Thyroid gland (tissue), 4 donors: ENCODE data around the gene FOXP1. TPM values are rescaled to one million over a fixed set of nuclear protein-coding genes. Genes with fewer than 3 reads are reported as not detected.

Experiments
- DNase-seq, 2 donors: peaks; one replicate each; pipeline ENCODE4 v3.0.0-alpha.2; 2019
- H3K27ac ChIP-seq, 3 donors: fragments of 200-600 bp; sonication (generic); 1 replicate in 2 of 3; 2 replicates in 1 of 3; pipeline ENCODE4 v1.5.1; 2016 to 2019; ENCODE audit warnings: mild to moderate bottlenecking in 1 of 3, moderate library complexity in 1 of 3
- H3K27me3 ChIP-seq: fragments of 200-600 bp; sonication (generic); one replicate; pipeline ENCODE4 v1.5.1; 2019
- H3K36me3 ChIP-seq, 2 donors: fragments of 200-600 bp; sonication (generic); one replicate each; pipeline ENCODE4 v1.5.1; 2016 to 2019
- H3K4me1 ChIP-seq, 2 donors: fragments of 200-600 bp; sonication (generic); one replicate each; pipeline ENCODE4 v1.5.1; 2017 to 2019
- H3K4me3 ChIP-seq, 3 donors: fragments of 200-600 bp; sonication (generic); replicated peaks in 1 of 3; 1 replicate in 2 of 3; 2 replicates in 1 of 3; pipeline ENCODE4 v1.5.1; 2016; ENCODE audit warnings: mild to moderate bottlenecking in 1 of 3
- H3K9me3 ChIP-seq: fragments of 200-600 bp; sonication (generic); one replicate; pipeline ENCODE4 v1.5.1; 2017
- POLR2A ChIP-seq, 2 donors: fragments of 450-650 bp; IDR thresholded peaks; one replicate each; pipeline ENCODE4 v1.6.1; 2017; ENCODE audit warnings: antibody characterized with exemption in 2 of 2, mild to moderate bottlenecking in 2 of 2, moderate library complexity in 1 of 2
- WGBS, 2 donors: methylation state at CpG; one replicate each; pipeline ENCODE4 v1.1.5; 2017; 5-methylcytosine and 5-hydroxymethylcytosine counted together
- intact Hi-C: fragments of 100-400 bp; cut with DNase I; formaldehyde crosslinking; loops from one replicate; pipeline ENCODE4 v1.15.1; 2023
- total RNA-seq, 4 donors: library from RNA; depleted of rRNA; stranded (reverse); fragments of >200 nt; gene quantifications; one replicate each; pipeline ENCODE4 v1.2.3, GENCODE V29; 2016
- TF ChIP-seq, protein P1 (sequence below), 6 experiments: fragments of 200-600 bp in 3 of 6; fragments of 450-650 bp in 3 of 6; sonication (generic) in 3 of 6; IDR thresholded peaks; one replicate each; pipeline ENCODE4 v1.5.1; 2016 to 2019; ENCODE audit warnings: antibody characterized with exemption in 6 of 6, mild to moderate bottlenecking in 2 of 6, inconsistent platforms in 1 of 6, moderate library complexity in 1 of 6

FOXP1 gene
- total RNA-seq, 4 donors from 2014 or later = 111 to 187 (median 141) TPM

DNA sequence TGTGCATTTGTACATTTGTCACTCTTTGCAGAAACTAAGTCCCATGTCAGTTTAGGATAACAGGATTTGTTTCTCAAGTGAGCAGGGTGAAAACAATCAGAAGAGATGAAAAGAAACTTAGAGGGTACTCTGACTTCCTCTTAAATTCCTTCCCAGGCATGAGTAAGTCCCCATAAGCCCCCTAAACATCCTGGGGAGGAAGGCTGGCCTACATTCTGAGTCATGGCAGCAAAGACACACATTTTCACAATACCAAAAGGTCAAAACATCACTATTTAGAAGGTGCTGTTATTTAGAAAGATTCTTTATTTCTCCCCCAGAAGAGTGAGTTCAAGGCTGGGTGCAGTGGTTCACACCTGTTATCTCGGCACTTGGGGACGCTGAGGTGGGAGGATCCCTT, 7.6 kb upstream of the FOXP1 start:
- WGBS, 2 donors = 96 to 100% methylated on average over 2 of the region's 2 CpGs
- H3K27ac ChIP-seq = no peak overlapping the region
- H3K9me3 ChIP-seq = no peaks in the 10 kb centered on the region

DNA sequence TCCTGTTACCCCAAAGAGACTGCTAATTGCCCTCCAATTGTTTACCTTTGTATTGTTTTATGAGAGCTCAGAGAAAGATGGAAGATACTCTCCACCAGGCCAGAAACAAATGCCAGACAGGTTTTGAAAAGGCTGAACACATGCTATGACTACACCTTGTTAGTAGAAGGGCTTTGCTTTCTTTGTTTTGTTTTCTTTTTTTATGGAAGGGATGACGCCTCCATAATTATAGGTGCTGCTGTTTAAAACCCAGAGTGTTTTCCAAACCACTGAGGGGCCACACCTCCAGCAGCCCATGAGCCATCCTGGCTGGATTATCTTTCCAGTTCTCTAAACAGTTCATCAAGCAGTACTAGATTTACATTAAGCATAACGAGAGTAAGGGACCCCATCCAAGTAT, 5.6 kb upstream of the FOXP1 start:
- 79 to 86% methylated on average over 2 of the region's 2 CpGs for WGBS, 2 donors
- no peaks in the 10 kb centered on the region for H3K27me3 ChIP-seq
- TF ChIP-seq, protein P1, sequence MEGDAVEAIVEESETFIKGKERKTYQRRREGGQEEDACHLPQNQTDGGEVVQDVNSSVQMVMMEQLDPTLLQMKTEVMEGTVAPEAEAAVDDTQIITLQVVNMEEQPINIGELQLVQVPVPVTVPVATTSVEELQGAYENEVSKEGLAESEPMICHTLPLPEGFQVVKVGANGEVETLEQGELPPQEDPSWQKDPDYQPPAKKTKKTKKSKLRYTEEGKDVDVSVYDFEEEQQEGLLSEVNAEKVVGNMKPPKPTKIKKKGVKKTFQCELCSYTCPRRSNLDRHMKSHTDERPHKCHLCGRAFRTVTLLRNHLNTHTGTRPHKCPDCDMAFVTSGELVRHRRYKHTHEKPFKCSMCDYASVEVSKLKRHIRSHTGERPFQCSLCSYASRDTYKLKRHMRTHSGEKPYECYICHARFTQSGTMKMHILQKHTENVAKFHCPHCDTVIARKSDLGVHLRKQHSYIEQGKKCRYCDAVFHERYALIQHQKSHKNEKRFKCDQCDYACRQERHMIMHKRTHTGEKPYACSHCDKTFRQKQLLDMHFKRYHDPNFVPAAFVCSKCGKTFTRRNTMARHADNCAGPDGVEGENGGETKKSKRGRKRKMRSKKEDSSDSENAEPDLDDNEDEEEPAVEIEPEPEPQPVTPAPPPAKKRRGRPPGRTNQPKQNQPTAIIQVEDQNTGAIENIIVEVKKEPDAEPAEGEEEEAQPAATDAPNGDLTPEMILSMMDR (IDR thresholded peaks at IDR 0.05) = no peak
- TF ChIP-seq POLR2A (IDR thresholded peaks at IDR 0.05) = no peak
- no peaks in the 10 kb centered on the region for H3K9me3 ChIP-seq
- no peak overlapping the region for H3K4me3 ChIP-seq
- H3K4me1 ChIP-seq = peaks cover 6 to 9% of the 10 kb centered on the region in 2 donors
- DNase-seq = no peak
- intact Hi-C loops = loop anchor here (10.0 kb wide), 3 partner anchors 154 to 1034 kb away; no protein-coding TSS in a partner anchor
- H3K27ac ChIP-seq = no peak overlapping the region
- no peaks in the 10 kb centered on the region for H3K36me3 ChIP-seq

More for the DNA sequence above, 7.6 kb upstream of the FOXP1 start:
- DNase-seq = no peak
- Histone ChIP-seq H3K4me3 (no peak overlapping the region), H3K27me3 (no peaks in the 10 kb centered on the region), H3K4me1 (peaks cover 0 to 4% of the 10 kb centered on the region in 2 donors), H3K36me3 (no peaks in the 10 kb centered on the region)
- TF ChIP-seq POLR2A (IDR thresholded peaks at IDR 0.05) = no peak
- TF ChIP-seq, protein P1 (IDR thresholded peaks at IDR 0.05) = no peak
- intact Hi-C loops = no loop called here

GRCh38 chr3:71587958-71588357, 4.4 kb upstream of the FOXP1 start:
- Histone ChIP-seq H3K9me3 (no peaks in the 10 kb centered on the region), H3K36me3 (no peaks in the 10 kb centered on the region), H3K4me3 (no peak overlapping the region), H3K27me3 (no peaks in the 10 kb centered on the region), H3K4me1 (peaks cover 6 to 9% of the 10 kb centered on the region in 2 donors), H3K27ac (no peak overlapping the region)
- 71 to 72% methylated on average over 3 of the region's 3 CpGs for WGBS, 2 donors
- intact Hi-C loops = loop anchor here (10.0 kb wide), 3 partner anchors 153 to 1033 kb away; no protein-coding TSS in a partner anchor
- DNase-seq = no peak
- TF ChIP-seq, protein P1 (IDR thresholded peaks at IDR 0.05) = no peak

DNA sequence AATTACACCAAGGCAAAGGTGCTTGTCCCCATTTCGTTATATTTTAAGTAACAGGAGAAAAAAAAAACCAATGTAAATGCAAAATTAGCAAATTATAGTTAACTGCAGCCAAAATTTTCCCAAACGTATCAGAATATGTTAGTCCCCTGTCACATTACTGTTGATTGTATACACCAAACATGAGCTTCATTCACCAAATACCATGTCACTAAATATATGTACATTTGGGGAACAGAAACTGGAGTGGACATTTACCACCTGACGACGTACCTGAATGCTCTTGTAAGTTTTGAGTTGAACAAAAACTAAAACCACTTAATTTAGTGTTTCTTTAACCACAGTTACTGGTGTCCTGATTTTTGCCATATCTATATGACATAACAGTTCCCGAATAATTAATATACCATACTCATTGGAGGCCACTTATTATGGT, 3.3 kb upstream of the FOXP1 start:
- no peak overlapping the region for H3K27ac ChIP-seq
- intact Hi-C loops = loop anchor here (10.0 kb wide), 3 partner anchors 152 to 1032 kb away; no protein-coding TSS in a partner anchor
- DNase-seq = no peak

More for the DNA sequence above, 3.3 kb upstream of the FOXP1 start:
- TF ChIP-seq, protein P1 (IDR thresholded peaks at IDR 0.05) = no peak
- no peak for TF ChIP-seq POLR2A (IDR thresholded peaks at IDR 0.05)
- H3K4me1 ChIP-seq = peaks cover 6 to 9% of the 10 kb centered on the region in 2 donors
- WGBS, 2 donors = 40 to 44% methylated on average over 5 of the region's 5 CpGs
- no peak overlapping the region for H3K4me3 ChIP-seq
- no peaks in the 10 kb centered on the region for H3K9me3 ChIP-seq
- H3K27me3 ChIP-seq = no peaks in the 10 kb centered on the region
- no peaks in the 10 kb centered on the region for H3K36me3 ChIP-seq
